Activated naive CD4-positive, alpha-beta T cell treated with Interleukin-2 at 50 U/mL for 16 hours (primary cell): ENCODE data around the gene ZNF319.

ENCODE experiments used
- DNase-seq: peaks from one replicate; pipeline ENCODE4 v3.0.0-alpha.2; 2020

ZNF319 gene

DNA sequence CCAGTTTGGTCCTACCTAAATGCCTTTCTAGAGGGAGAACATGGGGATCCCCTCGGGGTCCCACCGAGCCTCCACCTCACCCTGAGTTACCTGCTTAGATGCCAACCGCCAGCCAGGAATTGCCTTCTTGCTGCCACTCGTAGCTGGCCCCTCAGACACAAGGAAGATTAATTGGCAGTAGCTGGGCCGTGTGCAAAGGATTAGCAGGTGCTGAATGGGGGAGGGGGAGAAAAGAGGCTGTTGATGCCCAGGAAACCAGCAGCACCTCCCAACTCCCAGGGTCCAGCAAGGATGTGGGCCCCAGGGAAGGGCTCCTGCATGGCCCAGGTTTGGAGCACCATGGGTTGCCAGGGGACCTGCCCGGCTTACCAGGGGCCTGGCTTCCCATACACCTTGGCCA lies 29.5 kb downstream of the ZNF319 start, which contains the start of gene CNGB1:
Gene CNGB1 (minus strand): TSS at position 159 of the 400 bp plus-strand sequence. CDS start 3,842 bp downstream, outside the sequence.
- DNase-seq, result no peak

DNA sequence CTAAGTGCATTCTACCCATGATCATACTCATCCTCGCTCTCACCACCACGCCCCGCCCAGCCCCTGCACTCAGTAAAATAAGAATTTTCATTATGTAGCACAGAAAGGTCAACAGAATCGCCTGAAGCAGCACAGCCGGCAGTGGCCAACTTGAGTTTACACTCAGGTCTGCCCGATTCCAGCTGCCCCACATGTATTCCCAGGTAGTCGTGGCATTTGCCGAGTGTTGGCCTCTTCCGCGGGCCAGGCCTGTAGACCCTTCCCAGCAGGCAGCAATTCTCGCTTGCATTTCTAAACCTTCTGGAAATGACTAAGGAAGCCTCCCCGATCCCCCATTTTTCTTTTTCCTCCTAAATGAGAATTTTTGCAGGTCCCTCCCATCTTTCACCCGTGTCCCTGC lies 30.2 kb downstream of the ZNF319 start:
- DNase-seq, result no peak

DNA sequence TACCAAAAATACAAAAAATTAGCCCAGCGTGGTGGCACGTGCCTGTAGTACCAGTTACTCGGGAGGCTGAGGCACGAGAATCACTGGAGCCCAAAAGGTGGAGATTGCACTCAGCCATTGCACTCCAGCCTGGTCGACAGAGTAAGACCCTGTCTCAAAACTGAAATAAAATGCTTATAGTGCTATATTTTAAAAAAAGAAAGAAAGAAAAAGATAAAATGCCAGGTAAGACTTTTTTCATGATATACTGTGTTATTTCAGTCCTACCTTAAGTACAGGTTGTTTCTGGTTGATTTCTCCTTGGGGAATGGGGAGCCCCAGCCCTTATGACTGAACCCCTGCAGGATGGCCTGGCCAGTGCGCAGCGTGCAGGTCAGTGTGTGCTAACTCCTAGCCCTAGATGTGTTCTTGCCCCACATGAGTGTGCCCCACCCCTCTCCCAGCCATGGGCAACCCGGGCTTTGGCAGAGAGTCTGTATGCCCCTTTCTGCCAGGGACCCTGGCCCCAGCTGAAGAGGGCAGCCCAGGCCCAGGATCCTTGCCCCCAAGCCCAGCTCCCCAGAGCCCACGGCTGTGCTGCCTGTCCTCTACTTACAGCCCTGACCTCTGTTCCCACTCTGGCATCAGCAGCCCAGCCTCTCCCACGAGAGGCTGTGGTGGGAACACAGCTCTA lies 30.9 kb downstream of the ZNF319 start:
- no peak for DNase-seq

- no peak for DNase-seq
Observed at GRCh38 chr16:57967916-57968315, 32.6 kb downstream of the ZNF319 start.

GRCh38 chr16:57966986-57967385 lies 33.5 kb downstream of the ZNF319 start:
- DNase-seq, result no peak

DNA sequence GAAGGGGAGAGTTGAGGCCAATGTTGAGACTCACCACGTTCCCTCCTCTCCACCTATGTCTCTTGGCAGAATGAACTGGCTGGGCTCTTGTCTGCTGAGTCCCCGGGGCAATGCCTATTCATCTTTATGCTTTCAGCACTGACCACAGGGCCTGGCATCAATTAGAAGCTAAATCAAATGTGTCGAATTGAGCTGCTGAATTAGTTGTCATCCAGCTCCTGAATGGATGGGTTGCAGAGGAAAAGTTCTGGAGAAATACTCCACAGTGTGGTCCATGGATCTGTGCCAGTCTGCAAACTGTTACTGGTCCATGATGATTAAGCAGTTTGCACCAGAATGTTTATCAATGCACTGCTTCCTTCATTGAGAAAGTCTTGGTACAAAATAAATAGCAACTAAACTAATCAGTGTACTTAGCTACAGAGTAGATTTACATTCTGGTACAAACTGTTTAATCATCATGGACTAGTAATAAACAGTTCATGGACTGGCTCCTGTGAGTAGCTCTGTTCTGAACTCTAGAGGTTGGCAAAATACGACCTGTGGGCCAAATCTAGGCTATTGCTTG lies 34.2 kb downstream of the ZNF319 start:
- DNase-seq, result no peak

DNA sequence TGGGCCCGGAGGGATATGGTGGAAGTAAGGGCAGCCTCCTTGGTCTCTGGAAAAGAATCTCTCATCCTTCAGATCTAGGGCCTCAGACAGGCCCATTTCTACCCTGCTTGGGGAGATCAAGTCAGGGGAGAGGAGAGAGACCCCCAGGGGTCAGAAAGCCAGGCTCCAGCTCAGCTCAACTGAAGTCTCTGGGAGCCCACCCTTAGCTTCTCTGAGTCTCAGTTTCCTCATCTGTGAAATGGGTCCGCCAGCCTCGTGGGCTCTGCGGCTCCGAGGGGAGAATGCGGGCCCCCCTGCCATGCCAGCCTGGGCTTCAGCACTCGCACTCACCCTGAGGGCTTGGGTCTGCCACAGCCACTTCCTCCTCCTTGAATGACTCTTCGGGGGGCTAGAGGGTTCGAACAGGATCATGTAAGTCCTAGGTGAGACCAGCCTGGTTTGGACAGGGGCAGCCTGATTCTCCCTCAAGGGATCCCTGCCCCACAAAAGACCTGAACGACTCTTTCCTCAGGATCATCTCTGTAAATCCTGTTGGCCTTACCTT lies 36.2 kb downstream of the ZNF319 start:
- DNase-seq, result no peak

DNA sequence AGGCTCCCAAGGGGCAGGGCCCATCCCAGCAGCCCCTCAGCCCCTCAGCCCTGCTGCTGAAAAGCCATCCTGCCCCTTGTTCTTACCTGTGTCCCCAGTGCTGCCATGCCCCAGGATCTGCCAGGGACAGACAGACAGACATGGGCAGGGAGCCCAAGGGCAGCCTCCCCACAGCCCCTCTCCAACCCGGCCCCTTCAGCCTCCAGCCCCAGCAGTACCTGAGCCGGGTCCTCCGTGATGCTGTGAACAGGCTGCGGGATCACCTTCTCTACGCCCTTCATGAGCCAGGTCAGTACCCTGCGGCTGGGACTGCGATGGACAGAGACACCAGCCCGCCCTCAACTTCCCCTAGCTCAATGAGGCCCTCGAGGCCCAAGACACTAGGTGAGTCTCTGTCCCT lies 37.7 kb downstream of the ZNF319 start:
- no peak for DNase-seq

- DNase-seq, result no peak
Observed at GRCh38 chr16:57962046-57962445, 38.4 kb downstream of the ZNF319 start.

DNA sequence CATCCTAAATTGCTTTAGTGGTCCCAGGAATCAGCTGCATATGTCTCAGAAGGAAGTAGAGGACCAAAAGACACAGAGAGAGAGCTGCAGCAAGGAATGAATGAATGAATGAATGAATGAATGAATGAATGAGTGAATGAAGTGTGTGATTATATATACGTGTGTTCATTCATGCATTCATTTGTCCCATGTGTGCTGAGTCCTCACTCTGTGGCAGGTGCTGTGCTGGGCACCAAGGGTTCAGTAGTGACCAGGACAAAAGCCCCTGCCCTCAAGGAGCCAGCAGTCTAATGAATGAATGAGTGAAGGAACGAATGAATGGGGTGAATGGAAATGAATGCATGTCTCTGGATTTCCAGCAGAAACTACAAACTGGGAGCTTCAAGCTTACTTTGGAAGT lies 38.9 kb downstream of the ZNF319 start:
- no peak for DNase-seq

GRCh38 chr16:57960826-57961472 lies 39.5 kb downstream of the ZNF319 start:
- no peak for DNase-seq

DNA sequence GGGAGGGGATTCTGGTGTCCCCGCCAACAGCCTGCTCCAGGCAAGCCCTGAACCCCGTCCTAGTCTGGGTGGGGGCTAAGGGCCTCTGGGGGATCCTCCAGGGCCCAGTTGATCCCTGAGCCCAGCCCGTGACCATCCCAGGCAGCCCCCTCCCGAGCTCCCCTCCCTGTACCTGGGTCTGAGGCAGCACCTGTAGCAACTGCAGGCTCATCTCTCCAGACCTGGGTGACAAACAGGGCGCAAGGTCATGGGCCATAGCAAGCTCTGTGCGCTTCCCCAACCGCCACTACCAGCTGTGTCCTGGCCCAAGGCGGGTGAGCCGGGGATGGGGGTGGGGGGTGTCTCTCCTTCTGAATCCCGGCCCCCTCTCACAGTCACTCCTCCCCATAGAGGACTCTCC lies 40.2 kb downstream of the ZNF319 start:
- DNase-seq, result no peak

GRCh38 chr16:57959804-57960203 lies 40.7 kb downstream of the ZNF319 start:
- DNase-seq, result no peak

- DNase-seq, result no peak
Observed at GRCh38 chr16:57959121-57959520, 41.4 kb downstream of the ZNF319 start.

DNA sequence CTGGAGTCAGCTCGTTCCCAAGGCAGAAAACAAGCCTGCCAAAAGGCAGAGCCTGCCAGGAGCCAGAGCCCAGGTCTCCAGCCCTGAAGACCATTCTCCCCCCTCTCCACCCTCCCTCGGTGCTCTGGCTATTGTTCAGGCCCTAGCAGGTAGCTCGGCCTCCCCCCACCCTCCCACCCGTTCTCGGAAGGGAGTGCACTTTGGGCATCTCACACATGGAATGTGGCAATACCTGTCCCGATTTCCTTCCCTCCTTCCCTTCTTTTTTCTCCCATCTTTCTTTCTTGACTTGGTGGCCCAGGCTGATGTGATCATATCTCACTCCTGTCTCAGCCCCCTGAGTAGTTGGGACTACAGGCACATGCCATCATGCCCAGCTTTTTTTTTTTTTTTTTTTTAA lies 41.9 kb downstream of the ZNF319 start:
- no peak for DNase-seq

- no peak for DNase-seq
Observed at GRCh38 chr16:57957673-57958392, 42.6 kb downstream of the ZNF319 start.

- no peak for DNase-seq
Observed at GRCh38 chr16:57956924-57957672, 43.4 kb downstream of the ZNF319 start.

- DNase-seq, result no peak
Observed at GRCh38 chr16:57956270-57956808, 44.1 kb downstream of the ZNF319 start.

GRCh38 chr16:57955572-57956188 lies 44.8 kb downstream of the ZNF319 start:
- no peak for DNase-seq

DNA sequence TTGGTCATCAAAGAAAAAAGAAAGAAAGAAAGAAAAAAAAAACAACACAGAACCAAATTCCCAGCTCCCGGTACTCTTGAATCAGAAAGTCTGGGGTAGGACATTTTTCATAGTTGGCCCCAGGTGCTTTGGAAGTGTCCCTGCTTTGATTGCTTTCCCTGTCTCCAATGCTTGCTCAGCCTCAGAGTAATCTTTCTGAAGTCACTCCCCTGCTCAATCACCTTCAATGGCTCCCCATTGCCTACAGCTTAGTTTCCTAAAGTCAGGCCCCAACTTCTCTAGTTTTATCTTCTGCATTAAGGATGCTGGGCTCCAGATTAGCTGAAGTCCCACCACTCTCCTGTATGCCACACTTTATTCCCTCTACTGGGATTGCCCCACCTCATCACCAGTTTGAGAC lies 46.6 kb downstream of the ZNF319 start:
- DNase-seq, result no peak

- no peak for DNase-seq
Observed at GRCh38 chr16:57952909-57953308, 47.6 kb downstream of the ZNF319 start.
